CD14-positive monocyte (primary cell): Measurements from ENCODE around the gene TBX2. TPM values are rescaled to one million over a fixed set of nuclear protein-coding genes. Genes with fewer than 3 reads are reported as not detected.

Experiments
- DNase-seq, 3 donors: peaks; one replicate each; pipeline ENCODE4 v3.0.0-alpha.2; 2011 to 2022
- H2AFZ ChIP-seq: 2 replicates; pipeline ENCODE4 v1.6.0; 2012; ENCODE audit warnings: mild to moderate bottlenecking, low read depth, low read length, inconsistent platforms; ENCODE audit not compliant: insufficient read depth, poor library complexity, severe bottlenecking
- H3K27ac ChIP-seq, 2 donors: 1 replicate in 1 of 2; 2 replicates in 1 of 2; pipeline ENCODE4 v1.5.1; 2012 to 2013; ENCODE audit warnings: low read length in 2 of 2, control low read depth in 1 of 2, inconsistent platforms in 1 of 2, low read depth in 1 of 2, mild to moderate bottlenecking in 1 of 2
- H3K27me3 ChIP-seq, 2 donors: one replicate each; pipeline versions ENCODE4 v1.6.0 to v1.6.1; 2011 to 2013; ENCODE audit warnings: low read length in 2 of 2; ENCODE audit not compliant: control insufficient read depth in 2 of 2, insufficient read depth in 2 of 2
- H3K36me3 ChIP-seq, 2 donors: replicated peaks in 1 of 2; 1 replicate in 1 of 2; 2 replicates in 1 of 2; pipeline versions ENCODE4 v1.5.1 to v1.6.1; 2012 to 2013; ENCODE audit warnings: low read length in 2 of 2, control low read depth in 1 of 2, inconsistent platforms in 1 of 2, mild to moderate bottlenecking in 1 of 2; ENCODE audit not compliant: insufficient read depth in 2 of 2, control insufficient read depth in 1 of 2
- H3K4me1 ChIP-seq, 2 donors: 1 replicate in 1 of 2; 2 replicates in 1 of 2; pipeline versions ENCODE4 v1.5.1 to v1.6.1; 2012 to 2013; ENCODE audit warnings: low read length in 2 of 2, control low read depth in 1 of 2, inconsistent platforms in 1 of 2, mild to moderate bottlenecking in 1 of 2, moderate library complexity in 1 of 2; ENCODE audit not compliant: insufficient read depth in 2 of 2, control insufficient read depth in 1 of 2
- H3K4me2 ChIP-seq: replicated peaks from 2 replicates; pipeline ENCODE3; 2012; ENCODE audit warnings: low read length, moderate library complexity, mild to moderate bottlenecking; ENCODE audit not compliant: poor library complexity, severe bottlenecking; ENCODE audit errors: extremely low read depth
- H3K4me3 ChIP-seq, 3 experiments: fragments of 200-600 bp in 1 of 3; sonication (generic) in 1 of 3; replicated peaks in 1 of 3; 1 replicate in 2 of 3; 2 replicates in 1 of 3; pipeline ENCODE4 v1.5.1; 2011 to 2013; ENCODE audit warnings: low read length in 3 of 3, mild to moderate bottlenecking in 3 of 3, control low read depth in 2 of 3, low read depth in 2 of 3, inconsistent platforms in 1 of 3, moderate library complexity in 1 of 3
- H3K79me2 ChIP-seq: 2 replicates; pipeline ENCODE4 v1.6.0; 2012; ENCODE audit warnings: mild to moderate bottlenecking, control low read depth, inconsistent platforms, low read length, moderate library complexity; ENCODE audit not compliant: insufficient read depth
- H3K9ac ChIP-seq: 2 replicates; pipeline ENCODE4 v1.6.0; 2017; ENCODE audit warnings: low read length, mild to moderate bottlenecking; ENCODE audit not compliant: insufficient read depth, poor library complexity, severe bottlenecking
- H3K9me3 ChIP-seq, 2 donors: replicated peaks in 1 of 2; 1 replicate in 1 of 2; 2 replicates in 1 of 2; pipeline versions ENCODE4 v1.5.1 to v1.6.1; 2012 to 2013; ENCODE audit warnings: low read length in 2 of 2, control low read depth in 1 of 2; ENCODE audit not compliant: control insufficient read depth in 1 of 2, insufficient read depth in 1 of 2
- H4K20me1 ChIP-seq: 2 replicates; pipeline ENCODE4 v1.6.0; 2012; ENCODE audit warnings: mild to moderate bottlenecking, low read length, control low read depth, moderate library complexity; ENCODE audit not compliant: insufficient read depth
- H3K27ac Mint-ChIP-seq, 7 donors: one replicate each; pipeline ENCODE4 v1.8.0; 2020; ENCODE audit warnings: mild to moderate bottlenecking in 7 of 7, mixed read lengths in 7 of 7, moderate library complexity in 6 of 7, inconsistent platforms in 2 of 7
- H3K27me3 Mint-ChIP-seq, 3 donors: one replicate each; pipeline ENCODE4 v1.8.0; 2021 to 2022; ENCODE audit warnings: low read depth in 3 of 3, mild to moderate bottlenecking in 3 of 3, mixed read lengths in 3 of 3, moderate library complexity in 3 of 3, inconsistent platforms in 1 of 3
- H3K36me3 Mint-ChIP-seq, 2 donors: one replicate each; pipeline ENCODE4 v1.8.0; 2020; ENCODE audit warnings: mixed read lengths in 2 of 2, inconsistent platforms in 1 of 2, mild to moderate bottlenecking in 1 of 2
- H3K4me1 Mint-ChIP-seq: one replicate; pipeline ENCODE4 v1.8.0; 2020; ENCODE audit warnings: mild to moderate bottlenecking, mixed read lengths
- H3K4me3 Mint-ChIP-seq, 2 donors: one replicate each; pipeline ENCODE4 v1.8.0; 2020; ENCODE audit warnings: mild to moderate bottlenecking in 2 of 2, mixed read lengths in 2 of 2, moderate library complexity in 1 of 2
- H3K9me3 Mint-ChIP-seq, 7 donors: one replicate each; pipeline ENCODE4 v1.8.0; 2020 to 2022; ENCODE audit warnings: mixed read lengths in 7 of 7, mild to moderate bottlenecking in 6 of 7, moderate library complexity in 6 of 7, inconsistent platforms in 2 of 7
- CTCF ChIP-seq: fragments of 200-600 bp; IDR thresholded peaks from one replicate; pipeline ENCODE4 v1.8.0; 2022; ENCODE audit warnings: antibody characterized with exemption, mild to moderate bottlenecking
- whole genome bisulfite sequencing: methylation state at CpG from one replicate; pipeline ENCODE4 v1.1.5; 2013; ENCODE audit warnings: missing lambda C conversion rate; ENCODE audit not compliant: insufficient coverage; 5-methylcytosine and 5-hydroxymethylcytosine counted together
- intact Hi-C, 2 donors: fragments of 100-400 bp; cut with micrococcal nuclease; formaldehyde crosslinking; loops; one replicate each; pipeline versions ENCODE4 v1.15.0 to v1.15.1; 2023
- polyA plus RNA-seq, 3 donors: library from polyadenylated mRNA; depleted of rRNA in 1 of 3; unstranded in 2 of 3; stranded (reverse) in 1 of 3; fragments of 300-500 nt in 2 of 3; fragments of >200 nt in 1 of 3; fragmentation: Illumina TruSeq in 2 of 3; gene quantifications; 1 replicate in 2 of 3; 2 replicates in 1 of 3; pipeline ENCODE4 v1.2.3, GENCODE V29; 2012 to 2021

The TBX2 gene
- polyA plus RNA-seq, 3 donors, result 0.03 TPM; not detected in 2

- Mint-ChIP-seq H3K27ac (no peak overlapping the region), H3K36me3 (peaks cover 14 to 16% of the 10 kb centered on the region in 2 donors), H3K4me1 (peaks cover 46% of the 10 kb centered on the region), H3K9me3 (peaks cover 0 to 40% (median 22%) of the 10 kb centered on the region in 7 donors), H3K4me3 (peak overlapping the region in 1 of 2 donors; percentile 71), H3K27me3 (peaks cover 91 to 98% (median 94%) of the 10 kb centered on the region in 3 donors)
- no peaks in the 10 kb centered on the region for H3K79me2 ChIP-seq
- peaks cover 39 to 44% of the 10 kb centered on the region in 2 donors for H3K4me1 ChIP-seq
- no peak overlapping the region for H3K9ac ChIP-seq
- H3K27me3 ChIP-seq, result peaks cover 91 to 98% of the 10 kb centered on the region in 2 donors
- H3K4me3 ChIP-seq, result no peak overlapping the region
- no peak overlapping the region for H2AFZ ChIP-seq
- peaks cover 5% of the 10 kb centered on the region for H4K20me1 ChIP-seq
- H3K27ac ChIP-seq, result no peak overlapping the region
- no peaks in the 10 kb centered on the region for H3K36me3 ChIP-seq
- intact Hi-C loops, result no loop called here
- no peak overlapping the region for H3K4me2 ChIP-seq
- 12% methylated on average over 28 of the region's 37 CpGs for WGBS
- H3K9me3 ChIP-seq, result peaks cover 21 to 49% of the 10 kb centered on the region in 2 donors
- no peak for DNase-seq
- TF ChIP-seq CTCF, result no peak
Observed at GRCh38 chr17:61405686-61406536, 6.3 kb downstream of the TBX2 start.

- intact Hi-C loops, result no loop called here
- H3K27me3 Mint-ChIP-seq, result peaks cover 89 to 97% (median 92%) of the 10 kb centered on the region in 3 donors
- Histone ChIP-seq H3K79me2 (no peaks in the 10 kb centered on the region), H4K20me1 (peaks cover 5% of the 10 kb centered on the region), H3K9me3 (peaks cover 27 to 43% of the 10 kb centered on the region in 2 donors), H3K36me3 (no peaks in the 10 kb centered on the region), H3K4me3 (no peak overlapping the region), H3K4me2 (no peak overlapping the region), H3K4me1 (peaks cover 45 to 50% of the 10 kb centered on the region in 2 donors), H3K27ac (no peak overlapping the region), H3K9ac (no peak overlapping the region), H3K27me3 (peaks cover 90 to 98% of the 10 kb centered on the region in 2 donors), H2AFZ (no peak overlapping the region)
- WGBS, result no CpG with 5 or more reads among the region's 1 CpG
- peaks cover 0 to 40% (median 24%) of the 10 kb centered on the region in 7 donors for H3K9me3 Mint-ChIP-seq
- no peak overlapping the region for H3K27ac Mint-ChIP-seq
- DNase-seq, result no peak
- H3K4me1 Mint-ChIP-seq, result peaks cover 44% of the 10 kb centered on the region
- peak overlapping the region in 1 of 2 donors; percentile 71 for H3K4me3 Mint-ChIP-seq
- no peak for TF ChIP-seq CTCF
- peaks cover 10 to 12% of the 10 kb centered on the region in 2 donors for H3K36me3 Mint-ChIP-seq
Observed at GRCh38 chr17:61406537-61406845, 6.8 kb downstream of the TBX2 start.
